Measurements from ENCODE around the gene GP1BA.

The GP1BA gene

GRCh38 chr17:4978726-4979125 is 46.6 kb downstream of the GP1BA start:
- no peak for DNase-seq

- DNase-seq, result no peak
Observed at GRCh38 chr17:4980644-4981216, 48.7 kb downstream of the GP1BA start.

GRCh38 chr17:4982305-4982704 is 50.2 kb downstream of the GP1BA start:
- DNase-seq, result no peak

Measured in NCI-H1092 (cell line).